GM12878 (cell line): ENCODE results near the gene C3orf20. TPM values are rescaled to one million over a fixed set of nuclear protein-coding genes. Genes with fewer than 3 reads are reported as not detected.

ENCODE experiments used
- ATAC-seq: fragments of 200-7000 bp; cut with Tn5 transposase; 3 replicates; pipeline ENCODE4 v1.9.1; 2020; ENCODE audit warnings: mild to moderate bottlenecking, moderate library complexity
- BruUV-seq: library from RNA; stranded (reverse); fragments of 400-500 nt; replicated peaks from 2 replicates; lab custom pipeline; 2021; lab: Mats Ljungman, UMichigan
- CTCF ChIA-PET: fragments of 300-600 bp; sonication (Branson Sonifier 250); formaldehyde crosslinking; extraction: SDS; loops from one replicate; lab custom pipeline; 2021; ENCODE audit warnings: inconsistent platforms; lab: Yijun Ruan, JAX
- POLR2A ChIA-PET: fragments of 350-600 bp; formaldehyde crosslinking; extraction: SDS; loops from one replicate; lab custom pipeline; 2021; ENCODE audit warnings: inconsistent platforms; lab: Charles Lee
- RAD21 ChIA-PET: fragments of 300-600 bp; sonication (Branson Sonifier 250); formaldehyde crosslinking; loops from one replicate; lab custom pipeline; 2023; ENCODE audit warnings: antibody characterized with exemption; ENCODE audit not compliant: unreplicated experiment; lab: Charles Lee
- SMC1A ChIA-PET: fragments of 300-600 bp; sonication (Branson Sonifier 250); formaldehyde crosslinking; loops from one replicate; lab custom pipeline; 2023; ENCODE audit not compliant: unreplicated experiment, uncharacterized antibody; lab: Charles Lee
- DNase-seq: peaks from one replicate; pipeline ENCODE4 v3.0.0-alpha.2; 2011; ENCODE audit warnings: low read depth, low spot score
- FAIRE-seq: peaks from 3 replicates; lab custom pipeline; 2011; peaks lifted over from hg19 to GRCh38; lab: Jason Lieb, UNC
- H2AFZ ChIP-seq: 2 replicates; pipeline ENCODE4 v1.6.0; 2011; ENCODE audit warnings: low read depth, low read length, control low read depth; ENCODE audit not compliant: control insufficient read depth
- H3K27ac ChIP-seq: 2 replicates; pipeline ENCODE4 v1.5.1; 2011; ENCODE audit warnings: control low read depth; ENCODE audit not compliant: control insufficient read depth, insufficient read depth
- H3K27me3 ChIP-seq, 2 experiments: replicated peaks in 1 of 2; 2 replicates each; pipeline versions ENCODE4 v1.6.0 to v1.6.1; 2011; ENCODE audit warnings: low read length in 1 of 2; ENCODE audit not compliant: control insufficient read depth in 2 of 2, insufficient read depth in 2 of 2
- H3K36me3 ChIP-seq, 2 experiments: 2 replicates each; pipeline ENCODE4 v1.5.1; 2011; ENCODE audit warnings: low read length in 1 of 2; ENCODE audit not compliant: control insufficient read depth in 2 of 2, insufficient read depth in 2 of 2
- H3K4me1 ChIP-seq: 2 replicates; pipeline ENCODE4 v1.6.1; 2011; ENCODE audit warnings: mild to moderate bottlenecking, low read length, moderate library complexity, mixed read lengths; ENCODE audit not compliant: control insufficient read depth, insufficient read depth
- H3K4me2 ChIP-seq: 2 replicates; pipeline ENCODE4 v1.6.0; 2011; ENCODE audit warnings: control low read depth; ENCODE audit not compliant: control insufficient read depth, insufficient read depth
- H3K4me3 ChIP-seq: fragments of 200-600 bp; sonication (generic); 2 replicates; pipeline ENCODE4 v1.5.1; 2016
- H3K79me2 ChIP-seq: 2 replicates; pipeline ENCODE4 v1.6.0; 2011; ENCODE audit warnings: low read length; ENCODE audit not compliant: control insufficient read depth, insufficient read depth
- H3K9ac ChIP-seq: 2 replicates; pipeline ENCODE4 v1.8.0; 2011; ENCODE audit warnings: low read length, control low read depth, mixed read lengths; ENCODE audit not compliant: control insufficient read depth, insufficient read depth
- H3K9me3 ChIP-seq: replicated peaks from 3 replicates; pipeline ENCODE4 v1.5.1; 2011; ENCODE audit warnings: mild to moderate bottlenecking, low read length; ENCODE audit not compliant: control insufficient read depth, insufficient read depth
- H4K20me1 ChIP-seq: 2 replicates; pipeline ENCODE4 v1.6.0; 2011; ENCODE audit not compliant: control insufficient read depth, insufficient read depth
- ASH2L ChIP-seq: fragments of 300-600, 200-600 bp; sonication (generic); IDR thresholded peaks from 2 replicates; pipeline ENCODE4 v1.6.1; 2017; ENCODE audit warnings: low read depth, mild to moderate bottlenecking, borderline replicate concordance
- BACH1 ChIP-seq: fragments of 450-650 bp; IDR thresholded peaks from 2 replicates; pipeline ENCODE4 v1.6.1; 2017; ENCODE audit warnings: mild to moderate bottlenecking, borderline replicate concordance
- BHLHE40 ChIP-seq, 2 experiments: fragments of 450-650 bp in 1 of 2; IDR thresholded peaks; 2 replicates each; pipeline ENCODE4 v1.6.1; 2011 to 2017; ENCODE audit warnings: low read depth in 2 of 2, borderline replicate concordance in 1 of 2, improper control_type of control experiment in 1 of 2, low read length in 1 of 2, mild to moderate bottlenecking in 1 of 2
- CREM ChIP-seq: IDR thresholded peaks from 2 replicates; pipeline ENCODE4 v1.6.1; 2014; ENCODE audit warnings: antibody characterized with exemption, low read depth
- EZH2 ChIP-seq: IDR thresholded peaks from 2 replicates; pipeline ENCODE4 v1.6.1; 2012; ENCODE audit warnings: low read depth, mild to moderate bottlenecking, control low read depth, inconsistent platforms, low read length, borderline replicate concordance; ENCODE audit not compliant: control insufficient read depth
- HCFC1 ChIP-seq: fragments of 150-350 bp; IDR thresholded peaks from 2 replicates; pipeline ENCODE4 v1.6.1; 2014; ENCODE audit warnings: low read length
- IKZF2 ChIP-seq, 2 experiments: fragments of 450-650 bp; IDR thresholded peaks; 2 replicates each; pipeline ENCODE4 v1.6.1; 2017; ENCODE audit warnings: mild to moderate bottlenecking in 2 of 2, moderate library complexity in 2 of 2
- IRF3 ChIP-seq: fragments of 450-650 bp; IDR thresholded peaks from 2 replicates; pipeline ENCODE4 v1.6.1; 2014; ENCODE audit warnings: mild to moderate bottlenecking
- JUNB ChIP-seq: IDR thresholded peaks from 2 replicates; pipeline ENCODE4 v1.6.1; 2016; ENCODE audit warnings: antibody characterized with exemption, mild to moderate bottlenecking
- MXI1 ChIP-seq: fragments of 150-350 bp; IDR thresholded peaks from 2 replicates; pipeline ENCODE4 v1.6.1; 2011; ENCODE audit warnings: low read depth, mild to moderate bottlenecking, inconsistent platforms, low read length, improper control_type of control experiment
- NFXL1 ChIP-seq: fragments of 450-650 bp; IDR thresholded peaks from 2 replicates; pipeline ENCODE4 v1.6.1; 2017; ENCODE audit warnings: antibody characterized with exemption, mild to moderate bottlenecking, borderline replicate concordance
- NRF1 ChIP-seq: conservative IDR thresholded peaks from 2 replicates; pipeline ENCODE4 v1.6.1; 2011; ENCODE audit warnings: mild to moderate bottlenecking, low read depth, low read length, improper control_type of control experiment
- RFX5 ChIP-seq: IDR thresholded peaks from 2 replicates; pipeline ENCODE4 v1.6.1; 2011; ENCODE audit warnings: low read depth, low read length, improper control_type of control experiment
- SIN3A ChIP-seq: IDR thresholded peaks from 2 replicates; pipeline ENCODE4 v1.6.1; 2012; ENCODE audit warnings: low read depth, low read length, improper control_type of control experiment
- SIX5 ChIP-seq: IDR thresholded peaks from 2 replicates; pipeline ENCODE4 v1.6.1; 2011; ENCODE audit warnings: mild to moderate bottlenecking, low read depth, low read length, moderate library complexity; ENCODE audit not compliant: severe bottlenecking
- SMARCA5 ChIP-seq: fragments of 450-650 bp; IDR thresholded peaks from 2 replicates; pipeline ENCODE4 v1.6.1; 2017; ENCODE audit warnings: mild to moderate bottlenecking
- STAT3 ChIP-seq: IDR thresholded peaks from 2 replicates; pipeline ENCODE4 v1.6.1; 2011; ENCODE audit warnings: low read depth, low read length, improper control_type of control experiment
- TCF7 ChIP-seq: IDR thresholded peaks from 2 replicates; pipeline ENCODE4 v1.6.1; 2014; ENCODE audit warnings: antibody characterized with exemption, borderline replicate concordance
- ZSCAN29 ChIP-seq: fragments of 450-650 bp; IDR thresholded peaks from 2 replicates; pipeline ENCODE4 v1.6.1; 2017; ENCODE audit warnings: mild to moderate bottlenecking, moderate library complexity
- WGBS: methylation state at CpG from one replicate; pipeline ENCODE4 v1.1.6; 2016; ENCODE audit warnings: low lambda C conversion rate; ENCODE audit not compliant: insufficient replicate concordance, insufficient coverage; ENCODE audit errors: missing lambda C conversion rate; 5-methylcytosine and 5-hydroxymethylcytosine counted together
- in situ Hi-C: fragments of 300-500 bp; cut with MboI; formaldehyde crosslinking; loops from 9 replicates; pipeline ENCODE4 v1.14.3; 2018; ENCODE audit warnings: mixed read lengths
- intact Hi-C: fragments of 100-400 bp; cut with micrococcal nuclease; formaldehyde crosslinking; loops from one replicate; pipeline ENCODE4 v1.14.2; 2022; ENCODE audit not compliant: unreplicated experiment
- polyA plus RNA-seq, 11 experiments: library from polyadenylated mRNA; depleted of rRNA in 4 of 11; unstranded in 6 of 11; stranded (reverse) in 5 of 11; fragments of >200 nt; fragmentation: Nextera tagmentation in 4 of 11; fragmentation: Illumina TruSeq in 1 of 11; extraction: Ambion mirVana in 4 of 11; extraction: Trizol in 1 of 11; gene quantifications; 1 replicate in 1 of 11; 2 replicates in 10 of 11; pipeline versions ENCODE4 v1.2.1 to v1.2.3, GENCODE V29; 2011 to 2016; ENCODE audit warnings: inconsistent platforms in 2 of 11, missing spikeins in 2 of 11, low read depth in 1 of 11
- total RNA-seq, 4 experiments: library from RNA; depleted of rRNA in 3 of 4; stranded (reverse); fragments of >200 nt in 3 of 4; fragmentation: Illumina TruSeq in 1 of 4; extraction: Trizol in 1 of 4; gene quantifications; 2 replicates each; pipeline versions ENCODE4 v1.2.1 to v1.2.3, GENCODE V29; 2013 to 2021
- TF ChIP-seq, protein P1 (sequence below), 3 experiments: IDR thresholded peaks in 2 of 3; conservative IDR thresholded peaks in 1 of 3; 2 replicates each; pipeline ENCODE4 v1.5.1; 2011; ENCODE audit warnings: low read depth in 3 of 3, low read length in 3 of 3, mild to moderate bottlenecking in 3 of 3, control low read depth in 2 of 3, moderate library complexity in 2 of 3, inconsistent platforms in 1 of 3, mixed read lengths in 1 of 3; ENCODE audit not compliant: control insufficient read depth in 2 of 3, insufficient read depth in 1 of 3; ENCODE audit errors: extremely low read depth in 1 of 3
- TF ChIP-seq, protein P2 (sequence below): IDR thresholded peaks from 2 replicates; pipeline ENCODE4 v1.6.1; 2011; ENCODE audit warnings: low read depth, low read length, improper control_type of control experiment, borderline replicate concordance

Gene C3orf20
- total and polyA plus RNA-seq, 10 of the 15 experiments (the other 5 are each of a cell fraction or from before 2014, with no cell fraction given), result 0.05 to 2.9 (median 1.0) TPM

- no peak for TF ChIP-seq BHLHE40 (IDR thresholded peaks at IDR 0.05; ENCODE audit: borderline replicate concordance in 1 of 2, low read depth in 2 of 2, low read length in 1 of 2)
- TF ChIP-seq SMARCA5, result no peak
- no peak for TF ChIP-seq SIX5
- TF ChIP-seq SIN3A, result no peak
Observed at GRCh38 chr3:14786369-14786768, 111.4 kb downstream of the C3orf20 start (continued).

DNA sequence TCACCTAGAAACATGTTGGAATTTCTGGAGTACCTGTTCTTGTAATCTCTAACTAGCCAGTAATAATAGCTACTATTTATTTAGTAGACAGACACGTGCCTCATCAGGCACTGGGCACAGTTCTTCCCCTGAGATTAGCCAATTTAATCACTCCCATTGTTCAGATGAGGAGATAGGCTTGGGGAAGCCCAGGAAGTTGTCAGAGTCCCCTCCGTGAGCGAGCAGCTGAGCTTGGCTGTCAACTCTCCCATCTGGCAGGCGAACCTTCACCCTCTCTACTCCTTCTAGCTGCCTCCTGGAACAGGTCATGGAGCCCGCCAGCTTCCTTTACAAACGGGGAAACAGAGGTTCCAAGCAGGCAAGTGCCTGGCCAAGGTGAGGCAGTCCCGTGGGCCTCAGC lies 112.7 kb downstream of the C3orf20 start:
- H2AFZ ChIP-seq, result no peak overlapping the region
- in situ Hi-C loops, result no loop called here
- DNase-seq, result no peak
- no peak overlapping the region for H3K27ac ChIP-seq
- POLR2A ChIA-PET, result interaction anchor here (0.6 kb wide), 1 partner anchor 91 kb away, joined by 4 read pairs; no protein-coding TSS in a partner anchor
- H3K9ac ChIP-seq, result no peak overlapping the region
- BruUV-seq, result no TSS peak
- no peaks in the 10 kb centered on the region; a peak in 1 of 4 replicates for H3K27me3 ChIP-seq
- no peaks in the 10 kb centered on the region; the same call in 2 of the 3 replicates for H3K9me3 ChIP-seq
- RAD21 ChIA-PET, result interaction anchor here (1.5 to 4.8 kb wide), 3 partner anchors 70 to 134 kb away, joined by 3 to 47 read pairs (median 4); no protein-coding TSS in a partner anchor
- no peaks in the 10 kb centered on the region for H3K4me1 ChIP-seq
- intact Hi-C loops, result no loop called here
- H3K4me3 ChIP-seq, result no peak overlapping the region
- no peaks in the 10 kb centered on the region for H4K20me1 ChIP-seq
- no peaks in the 10 kb centered on the region for H3K79me2 ChIP-seq
- no peaks in the 10 kb centered on the region for H3K36me3 ChIP-seq
- SMC1A ChIA-PET, result interaction anchor here (1.6 kb wide), 1 partner anchor 101 kb away, joined by 3 read pairs; no protein-coding TSS in a partner anchor
- no peak overlapping the region for H3K4me2 ChIP-seq
- no peak for ATAC-seq
- 25% methylated on average over 7 of the region's 7 CpGs for WGBS
- no peak for FAIRE-seq
- CTCF ChIA-PET, result interaction anchor here (0.7 to 2.7 kb wide), 4 partner anchors 93 to 584 kb away, joined by 3 to 14 read pairs (median 3); no protein-coding TSS in a partner anchor
- TF ChIP-seq JUNB, result no peak
- no peak for TF ChIP-seq STAT3
- TF ChIP-seq BHLHE40 (IDR thresholded peaks at IDR 0.05; ENCODE audit: borderline replicate concordance in 1 of 2, low read depth in 2 of 2, low read length in 1 of 2), result no peak
- TF ChIP-seq RFX5, result no peak
- no peak for TF ChIP-seq IKZF2 (IDR thresholded peaks at IDR 0.05)
- no peak for TF ChIP-seq ZSCAN29
- no peak for TF ChIP-seq ASH2L
- no peak for TF ChIP-seq NFXL1
- TF ChIP-seq TCF7, result no peak
- TF ChIP-seq MXI1, result no peak
- no peak for TF ChIP-seq BACH1
- no peak for TF ChIP-seq IRF3
- no peak for TF ChIP-seq CREM
- TF ChIP-seq, protein P1, sequence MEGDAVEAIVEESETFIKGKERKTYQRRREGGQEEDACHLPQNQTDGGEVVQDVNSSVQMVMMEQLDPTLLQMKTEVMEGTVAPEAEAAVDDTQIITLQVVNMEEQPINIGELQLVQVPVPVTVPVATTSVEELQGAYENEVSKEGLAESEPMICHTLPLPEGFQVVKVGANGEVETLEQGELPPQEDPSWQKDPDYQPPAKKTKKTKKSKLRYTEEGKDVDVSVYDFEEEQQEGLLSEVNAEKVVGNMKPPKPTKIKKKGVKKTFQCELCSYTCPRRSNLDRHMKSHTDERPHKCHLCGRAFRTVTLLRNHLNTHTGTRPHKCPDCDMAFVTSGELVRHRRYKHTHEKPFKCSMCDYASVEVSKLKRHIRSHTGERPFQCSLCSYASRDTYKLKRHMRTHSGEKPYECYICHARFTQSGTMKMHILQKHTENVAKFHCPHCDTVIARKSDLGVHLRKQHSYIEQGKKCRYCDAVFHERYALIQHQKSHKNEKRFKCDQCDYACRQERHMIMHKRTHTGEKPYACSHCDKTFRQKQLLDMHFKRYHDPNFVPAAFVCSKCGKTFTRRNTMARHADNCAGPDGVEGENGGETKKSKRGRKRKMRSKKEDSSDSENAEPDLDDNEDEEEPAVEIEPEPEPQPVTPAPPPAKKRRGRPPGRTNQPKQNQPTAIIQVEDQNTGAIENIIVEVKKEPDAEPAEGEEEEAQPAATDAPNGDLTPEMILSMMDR (IDR thresholded peaks at IDR 0.05 in 2 of 3, conservative IDR thresholded peaks at IDR 0.05 in 1 of 3; ENCODE audit: control insufficient read depth in 2 of 3, extremely low read depth in 1 of 3, insufficient read depth in 1 of 3, low read depth in 3 of 3, low read length in 3 of 3), result no peak
- no peak for TF ChIP-seq NRF1
- TF ChIP-seq, protein P2, sequence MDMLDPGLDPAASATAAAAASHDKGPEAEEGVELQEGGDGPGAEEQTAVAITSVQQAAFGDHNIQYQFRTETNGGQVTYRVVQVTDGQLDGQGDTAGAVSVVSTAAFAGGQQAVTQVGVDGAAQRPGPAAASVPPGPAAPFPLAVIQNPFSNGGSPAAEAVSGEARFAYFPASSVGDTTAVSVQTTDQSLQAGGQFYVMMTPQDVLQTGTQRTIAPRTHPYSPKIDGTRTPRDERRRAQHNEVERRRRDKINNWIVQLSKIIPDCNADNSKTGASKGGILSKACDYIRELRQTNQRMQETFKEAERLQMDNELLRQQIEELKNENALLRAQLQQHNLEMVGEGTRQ, result no peak
- no peak for TF ChIP-seq EZH2
- no peak for TF ChIP-seq HCFC1
- TF ChIP-seq, all 136 proteins: peak for 0
